GM18951 (cell line): ENCODE results near the gene NCAPD3.

Experiments
- POLR2A ChIP-seq: IDR thresholded peaks from 4 replicates; pipeline ENCODE4 v1.6.1; 2011; ENCODE audit warnings: mild to moderate bottlenecking; ENCODE audit not compliant: insufficient read length, insufficient read depth; ENCODE audit errors: extremely low read depth
- in situ Hi-C: fragments of 300-500 bp; cut with MboI; formaldehyde crosslinking; loops from one replicate; pipeline ENCODE4 v1.12.0; 2022; ENCODE audit warnings: low sequenced_read_pairs, mixed read lengths, inconsistent platforms; ENCODE audit not compliant: unreplicated experiment

The NCAPD3 gene

DNA sequence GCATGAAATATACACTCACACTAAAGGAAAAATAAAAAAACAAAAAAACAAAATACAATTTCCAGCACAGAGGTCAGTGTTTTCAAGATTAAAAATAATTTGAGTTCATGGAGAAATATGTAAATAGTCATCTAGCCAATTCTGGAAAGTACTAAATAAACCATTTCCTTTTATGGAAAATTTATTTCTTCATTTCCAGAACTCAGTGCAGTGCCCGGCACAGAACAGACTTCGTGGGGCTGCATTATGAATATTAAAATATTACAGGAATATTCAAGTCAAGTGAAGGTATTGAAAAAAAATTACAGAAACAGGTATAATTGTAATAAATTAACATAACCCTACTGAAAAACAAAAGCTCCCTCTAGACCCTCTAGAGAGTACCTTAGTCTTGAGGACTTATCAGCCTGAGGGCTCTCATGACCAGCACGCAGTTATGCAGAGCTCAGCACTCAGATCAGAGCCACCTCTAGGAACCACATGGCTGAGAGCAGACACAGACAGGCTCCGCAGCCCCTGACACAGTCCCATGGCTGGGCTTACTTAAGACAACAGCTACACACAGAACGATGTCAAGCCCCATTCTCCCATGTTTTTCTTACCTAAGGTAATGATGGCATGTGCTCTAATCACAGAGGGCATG, 45.6 kb downstream of the NCAPD3 start:
- in situ Hi-C loops: no loop called here
- TF ChIP-seq POLR2A: no peak

DNA sequence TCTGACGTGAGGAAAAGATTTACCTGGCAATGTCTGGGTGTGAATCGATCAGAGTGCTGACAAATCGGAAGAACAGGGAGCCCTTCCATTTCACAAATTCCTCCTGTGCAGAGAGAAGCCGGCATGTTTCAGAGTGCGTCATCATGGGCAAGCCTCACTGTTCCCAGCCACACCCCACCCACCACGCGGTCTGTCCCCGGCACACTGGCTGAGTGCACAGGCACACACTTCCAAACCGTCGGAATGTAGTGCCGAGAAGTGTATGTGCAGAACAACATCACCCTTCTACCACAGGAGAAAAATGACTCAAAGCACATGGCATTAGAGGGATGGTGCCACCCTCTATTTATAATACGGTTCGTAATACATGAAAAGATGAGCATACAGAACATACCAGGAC, 47.5 kb downstream of the NCAPD3 start:
- no peak for TF ChIP-seq POLR2A
- in situ Hi-C loops: no loop called here

DNA sequence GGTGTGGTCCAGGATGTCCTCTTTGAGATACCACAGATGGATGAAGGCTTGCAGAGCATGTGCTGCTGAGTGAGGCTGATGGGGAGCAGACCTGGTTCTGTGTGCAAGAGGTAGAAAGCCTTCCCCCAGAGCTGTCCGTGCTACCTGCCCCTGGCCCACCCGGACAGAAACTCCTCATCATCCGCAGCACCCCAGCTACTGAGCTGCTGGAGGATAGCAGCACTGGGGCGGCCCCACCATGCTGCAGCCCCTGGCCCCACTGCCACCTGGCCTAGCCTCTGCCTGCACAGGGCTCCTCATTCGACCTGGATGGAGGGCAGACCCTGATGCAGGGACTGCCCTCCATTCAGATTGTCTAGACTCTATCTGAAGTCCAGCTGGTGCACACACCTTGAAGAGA, 50.5 kb downstream of the NCAPD3 start:
- TF ChIP-seq POLR2A: no peak
- in situ Hi-C loops: no loop called here

DNA sequence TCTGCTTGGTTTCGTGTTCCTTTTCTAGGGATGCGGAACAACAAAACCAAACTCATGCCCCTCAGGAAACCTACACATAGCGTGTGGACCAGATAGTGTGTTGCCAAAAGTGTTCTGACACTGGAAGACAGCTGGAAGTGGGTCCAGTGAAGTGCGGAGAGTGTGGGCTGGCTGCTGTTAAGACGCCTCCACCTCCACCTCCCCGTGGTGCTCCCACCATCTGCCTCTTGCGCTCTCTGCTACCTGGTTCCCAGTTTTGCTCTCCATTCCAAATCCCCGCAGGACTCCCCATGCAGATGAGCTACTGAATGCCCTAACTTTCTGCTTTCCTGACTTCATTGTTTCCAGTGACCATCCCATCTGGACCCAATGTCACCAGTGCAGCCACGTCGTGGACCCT, 51.8 kb downstream of the NCAPD3 start:
- TF ChIP-seq POLR2A: no peak
- in situ Hi-C loops: no loop called here

DNA sequence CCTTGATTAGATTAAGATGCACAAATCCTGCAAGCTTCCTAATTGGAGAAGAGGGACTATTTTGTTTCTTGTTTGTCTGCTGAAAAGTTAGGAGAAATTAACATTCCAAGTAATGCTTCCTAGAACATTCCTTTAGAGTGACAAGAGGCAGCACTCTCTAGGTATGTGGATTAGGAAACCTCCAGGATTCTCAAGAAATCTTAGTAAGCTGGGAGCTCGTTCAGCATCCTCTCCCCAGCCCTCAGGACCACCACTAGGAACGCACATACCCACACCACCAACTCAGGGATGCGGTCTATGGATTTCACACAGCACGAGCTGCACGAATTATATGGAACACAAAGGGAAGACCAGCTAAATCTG, 52.9 kb downstream of the NCAPD3 start:
- in situ Hi-C loops: no loop called here
- TF ChIP-seq POLR2A: no peak

DNA sequence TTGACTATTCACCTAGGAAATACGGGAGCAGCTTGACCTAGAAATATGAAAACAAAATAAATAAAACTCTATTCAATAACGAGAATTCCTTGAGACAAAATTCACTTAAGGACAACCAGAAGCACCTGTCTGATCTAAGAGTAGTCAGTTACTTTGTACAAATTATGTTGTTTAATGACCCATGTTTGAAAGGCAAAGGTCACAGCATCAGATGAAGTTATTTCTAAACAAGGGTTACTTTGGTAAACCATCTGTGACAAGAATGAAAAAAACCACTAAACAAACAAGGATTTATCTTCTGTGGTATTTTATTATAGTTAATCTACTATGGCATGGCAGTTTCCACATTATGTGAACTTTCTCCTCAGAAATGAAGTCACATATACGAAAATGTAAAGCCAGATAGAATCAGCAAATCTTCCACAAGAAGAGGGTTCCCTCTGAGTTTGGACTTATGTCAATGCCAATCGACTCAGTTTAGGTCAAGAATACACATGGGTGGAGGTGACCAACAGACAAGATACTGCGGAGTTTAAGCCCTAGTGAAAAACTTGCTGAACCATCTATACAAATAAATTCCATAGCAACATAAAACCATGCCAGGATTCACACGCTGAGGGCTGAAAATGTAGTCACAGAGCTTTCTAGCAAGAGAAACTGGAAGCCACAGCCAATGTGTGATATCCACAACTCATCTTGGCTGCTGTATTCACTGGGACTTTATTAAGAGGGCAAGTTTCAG, 53.4 kb downstream of the NCAPD3 start:
- in situ Hi-C loops: no loop called here
- TF ChIP-seq POLR2A: no peak

DNA sequence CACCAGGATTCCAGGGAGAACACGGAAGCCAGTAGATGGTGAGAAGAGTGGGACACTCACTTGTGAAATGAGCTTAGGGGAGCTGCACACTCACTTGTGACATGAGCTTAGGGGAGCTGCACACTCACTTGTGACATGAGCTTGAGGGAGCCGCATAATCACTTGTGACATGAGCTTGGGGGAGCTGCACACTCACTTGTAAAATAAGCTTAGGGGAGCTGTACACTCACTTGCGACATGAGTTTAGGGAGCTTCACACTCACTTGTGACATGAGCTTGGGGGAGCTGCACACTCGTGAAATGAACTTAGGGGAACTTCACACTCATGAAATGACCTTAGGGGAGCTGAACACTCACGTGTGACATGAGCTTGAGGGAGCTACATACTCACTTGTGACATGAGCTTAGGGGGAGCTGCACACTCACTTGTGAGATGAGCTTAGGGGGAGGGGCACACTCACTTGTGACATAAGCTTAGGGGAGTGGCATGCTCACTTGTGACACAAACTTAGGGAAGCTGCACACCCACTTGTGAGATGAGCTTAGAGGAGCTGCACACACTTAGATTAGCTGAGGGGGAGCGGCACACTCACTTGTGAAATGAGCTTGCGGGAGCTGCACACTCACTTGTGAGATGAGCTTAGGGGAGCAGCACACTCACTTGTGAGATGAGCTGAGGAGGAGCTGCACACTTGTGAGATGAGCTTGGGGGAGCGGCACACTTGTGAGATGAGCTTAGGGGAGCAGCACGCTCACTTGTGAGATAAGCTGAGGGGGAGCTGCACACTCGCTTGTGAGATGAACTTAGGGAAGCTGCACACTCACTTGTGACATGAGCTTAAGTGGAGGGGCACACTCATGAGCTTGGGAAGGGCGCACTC, 59.0 kb downstream of the NCAPD3 start:
- TF ChIP-seq POLR2A: no peak
- in situ Hi-C loops: no loop called here

DNA sequence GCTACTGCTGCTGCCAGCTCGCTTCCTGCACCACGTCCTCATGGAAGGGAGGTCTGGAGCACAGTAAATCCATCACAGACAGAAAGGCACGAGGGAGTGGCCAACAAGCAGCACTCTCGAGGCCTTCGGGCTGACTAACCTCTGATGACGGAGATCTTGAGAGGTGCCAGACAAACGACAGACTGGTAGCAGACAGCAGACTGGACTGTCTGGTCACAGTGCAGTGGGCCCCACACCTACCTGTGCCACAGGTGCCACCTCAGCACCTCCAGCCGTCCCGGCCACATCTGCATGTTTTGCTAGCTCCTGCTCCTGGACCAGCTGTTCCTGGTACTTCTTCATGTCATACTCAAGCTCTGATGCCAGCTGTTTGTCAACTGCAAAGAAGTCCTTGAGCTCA, 64.1 kb downstream of the NCAPD3 start:
- TF ChIP-seq POLR2A: no peak
- in situ Hi-C loops: no loop called here

DNA sequence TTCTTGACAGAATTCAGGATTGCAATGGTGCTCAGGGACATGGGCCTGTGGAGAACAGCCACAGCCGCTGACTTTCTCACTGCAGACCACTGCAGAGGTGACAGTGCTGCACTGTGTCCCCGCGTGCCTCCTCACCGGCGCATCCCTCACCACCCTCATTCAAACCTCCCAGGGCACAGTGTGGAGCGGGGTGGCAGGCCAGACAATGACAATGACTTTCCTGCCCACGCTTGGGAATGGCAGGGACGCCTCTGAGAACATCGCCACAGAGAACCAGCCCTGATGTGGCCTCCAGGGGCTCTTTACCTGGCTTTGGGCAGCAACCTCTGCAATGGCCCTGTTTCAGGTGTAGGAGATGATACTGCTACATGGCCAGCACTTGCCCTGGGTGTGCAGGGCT, 65.7 kb downstream of the NCAPD3 start:
- in situ Hi-C loops: no loop called here
- TF ChIP-seq POLR2A: no peak

DNA sequence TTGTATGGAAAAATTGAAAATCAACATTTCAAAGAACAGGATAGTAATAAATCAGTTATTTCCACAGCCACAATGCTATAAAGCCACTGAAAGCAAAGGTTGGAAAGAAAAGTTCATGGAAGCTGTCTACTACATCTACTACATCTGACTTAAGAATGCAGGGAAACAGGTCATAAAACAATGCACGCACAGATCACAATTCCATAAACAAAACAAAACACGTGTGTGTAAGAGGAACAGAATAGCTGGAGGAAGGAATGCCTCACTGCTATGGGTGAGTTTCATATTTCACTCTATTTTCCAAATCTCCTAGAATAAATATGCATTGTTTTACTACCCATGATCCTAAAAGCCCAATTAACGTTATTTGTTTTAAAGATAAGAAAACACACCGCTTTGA, 66.3 kb downstream of the NCAPD3 start:
- in situ Hi-C loops: no loop called here

DNA sequence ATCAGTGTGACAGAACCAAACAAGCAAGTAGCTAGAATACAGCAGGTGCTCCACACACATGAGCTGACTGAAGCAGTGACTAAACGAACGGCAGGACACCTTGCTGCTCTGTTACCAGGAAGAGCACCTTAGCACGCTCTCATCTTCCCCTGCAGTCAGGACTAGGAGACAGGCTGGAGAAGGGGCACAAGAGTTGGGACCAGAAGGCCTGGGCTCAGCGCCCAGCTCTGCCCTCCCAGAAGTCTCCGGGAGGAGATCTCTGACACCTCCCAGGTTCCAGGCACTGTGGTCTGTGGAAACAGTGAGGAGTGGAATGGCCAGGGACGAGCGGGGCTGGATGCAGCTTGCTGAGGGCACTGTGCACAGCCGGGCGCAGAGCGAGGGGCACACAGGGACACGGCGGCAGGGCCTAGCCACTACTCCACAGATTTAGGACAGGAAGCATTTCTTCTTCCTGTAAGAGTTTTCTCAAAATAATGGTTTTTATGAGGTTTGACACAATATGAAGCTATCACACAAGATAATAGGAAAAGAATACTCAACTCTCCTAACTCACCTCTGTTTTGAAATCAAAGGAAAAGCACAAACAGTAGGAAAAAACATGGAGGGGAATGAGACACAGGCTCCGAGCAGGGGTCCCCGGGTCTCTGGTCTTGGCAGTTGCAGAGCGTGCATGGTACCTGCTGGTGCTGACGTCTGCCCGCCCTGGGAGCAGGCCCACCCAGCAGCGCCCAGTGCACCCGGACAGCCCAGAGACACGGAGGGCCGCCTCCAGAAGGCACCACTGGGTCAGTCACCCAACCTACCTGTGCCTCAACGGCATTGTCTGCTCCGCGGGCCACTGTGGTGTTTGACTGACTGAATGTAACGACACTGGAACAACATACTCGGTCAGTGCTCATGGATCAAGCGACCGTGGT, 67.6 kb downstream of the NCAPD3 start:
- in situ Hi-C loops: no loop called here
- no peak for TF ChIP-seq POLR2A

More for the DNA sequence above, 66.3 kb downstream of the NCAPD3 start:
- no peak for TF ChIP-seq POLR2A

DNA sequence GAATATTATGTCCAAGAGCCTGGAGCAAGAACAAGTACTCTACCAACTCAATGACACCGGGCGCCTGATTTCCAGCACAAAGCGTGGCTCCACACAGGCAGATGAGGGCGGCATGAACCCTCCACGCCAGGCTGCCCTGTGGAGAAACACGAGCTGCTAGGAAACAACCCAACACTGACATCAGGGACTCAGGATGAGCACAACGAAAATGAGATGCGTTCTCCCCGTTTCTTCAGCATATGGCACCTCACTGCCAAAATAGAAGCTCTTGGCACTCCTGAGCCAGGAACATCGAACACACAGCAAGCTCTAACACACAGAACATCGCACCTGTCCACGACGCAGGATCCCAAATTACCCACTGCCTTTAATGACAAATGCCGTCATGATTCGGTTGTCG, 68.3 kb downstream of the NCAPD3 start:
- in situ Hi-C loops: no loop called here

DNA sequence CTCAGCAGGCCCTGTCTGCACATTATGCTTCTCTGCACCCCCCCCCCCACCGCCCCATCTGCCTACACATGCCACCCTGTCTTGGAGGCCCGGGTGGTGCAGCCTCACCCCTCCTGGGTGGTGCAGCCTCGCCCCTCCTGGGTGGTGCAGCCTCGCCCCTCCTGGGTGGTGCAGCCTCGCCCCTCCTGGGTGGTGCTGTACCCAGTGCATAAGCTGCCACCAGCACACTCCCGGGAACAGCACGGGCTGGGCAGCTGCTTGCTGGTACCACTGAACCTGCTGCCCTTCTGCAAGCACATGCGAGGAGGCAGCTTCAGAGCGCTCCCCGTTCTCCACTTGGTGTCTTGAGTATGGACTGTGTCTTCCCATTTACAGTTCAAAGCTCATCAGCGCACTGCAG, 69.3 kb downstream of the NCAPD3 start:
- TF ChIP-seq POLR2A: no peak
- in situ Hi-C loops: no loop called here

More for the DNA sequence above, 68.3 kb downstream of the NCAPD3 start:
- no peak for TF ChIP-seq POLR2A
